Measurements from ENCODE around the gene CCDC170. TPM values are rescaled to one million over a fixed set of nuclear protein-coding genes. Genes with fewer than 3 reads are reported as not detected.
"Not testable (repeated sequence)": the region's sequence is repeated elsewhere in the genome, so short reads cannot be mapped to it uniquely, and the experiment has no call there.

CCDC170 gene
- total RNA-seq, 1 donor from 2014 or later = 0.55 TPM

- Histone ChIP-seq H3K4me1 (no peaks in the 10 kb centered on the region), H3K27me3 (no peaks in the 10 kb centered on the region), H3K36me3 (no peaks in the 10 kb centered on the region), H3K9me3 (peaks cover 9% of the 10 kb centered on the region), H3K4me3 (no peak overlapping the region), H3K27ac (no peak overlapping the region)
- intact Hi-C loops (cut with DNase I) = no loop called here
- no peak for TF ChIP-seq CTCF (IDR thresholded peaks at IDR 0.05)
- DNase-seq (no peak), ATAC-seq (no peak)
Observed at GRCh38 chr6:151536188-151536479, 42.3 kb downstream of the CCDC170 start.

GRCh38 chr6:151537556-151537955 is 43.7 kb downstream of the CCDC170 start:
- Histone ChIP-seq H3K27me3 (no peaks in the 10 kb centered on the region), H3K27ac (no peak overlapping the region), H3K9me3 (peaks cover 5% of the 10 kb centered on the region), H3K4me1 (no peaks in the 10 kb centered on the region), H3K4me3 (no peak overlapping the region), H3K36me3 (no peaks in the 10 kb centered on the region)
- no peak for ATAC-seq
- TF ChIP-seq CTCF (IDR thresholded peaks at IDR 0.05) = no peak
- intact Hi-C loops (cut with DNase I) = no loop called here
- no peak for DNase-seq

GRCh38 chr6:151539506-151540268 is 45.9 kb downstream of the CCDC170 start:
- Histone ChIP-seq H3K36me3 (no peaks in the 10 kb centered on the region), H3K4me3 (no peak overlapping the region), H3K9me3 (peaks cover 5% of the 10 kb centered on the region), H3K27ac (no peak overlapping the region), H3K27me3 (no peaks in the 10 kb centered on the region), H3K4me1 (no peaks in the 10 kb centered on the region)
- intact Hi-C loops (cut with DNase I) = no loop called here
- ATAC-seq = no peak
- TF ChIP-seq CTCF (IDR thresholded peaks at IDR 0.05) = no peak
- DNase-seq = no peak

- DNase-seq (no peak), ATAC-seq (no peak)
- TF ChIP-seq CTCF (IDR thresholded peaks at IDR 0.05) = no peak
- H3K27me3 ChIP-seq = no peaks in the 10 kb centered on the region
- no peaks in the 10 kb centered on the region for H3K36me3 ChIP-seq
- H3K27ac ChIP-seq = no peak overlapping the region
- peaks cover 5% of the 10 kb centered on the region for H3K9me3 ChIP-seq
- no peaks in the 10 kb centered on the region for H3K4me1 ChIP-seq
- no peak overlapping the region for H3K4me3 ChIP-seq
- intact Hi-C loops (cut with DNase I) = no loop called here
Observed at GRCh38 chr6:151544453-151544852, 50.6 kb downstream of the CCDC170 start.

- H3K27me3 ChIP-seq; intact Hi-C loops (cut with DNase I); H3K4me1 ChIP-seq; H3K36me3 ChIP-seq; H3K27ac ChIP-seq; ATAC-seq; DNase-seq; H3K4me3 ChIP-seq; H3K9me3 ChIP-seq: not testable (repeated sequence)
Observed at GRCh38 chr6:151544884-151545283, 51.1 kb downstream of the CCDC170 start.

- no peaks in the 10 kb centered on the region for H3K4me1 ChIP-seq
- TF ChIP-seq CTCF (IDR thresholded peaks at IDR 0.05) = no peak
- no peak for ATAC-seq
- H3K36me3 ChIP-seq = no peaks in the 10 kb centered on the region
- H3K4me3 ChIP-seq = no peak overlapping the region
- intact Hi-C loops (cut with DNase I) = no loop called here
- DNase-seq = no peak
- H3K27me3 ChIP-seq = no peaks in the 10 kb centered on the region
- no peaks in the 10 kb centered on the region for H3K9me3 ChIP-seq
- no peak overlapping the region for H3K27ac ChIP-seq
Observed at GRCh38 chr6:151546941-151547659, 53.3 kb downstream of the CCDC170 start.
